GM19455 (cell line): ENCODE measurements around the gene GALNT2.

Source experiments
- ATAC-seq: cut with Tn5 transposase; IDR thresholded peaks from one replicate; pipeline ENCODE4 v1.9.1; 2021; ENCODE audit not compliant: unreplicated experiment

GALNT2 gene

GRCh38 chr1:230226007-230226800 is 159.2 kb downstream of the GALNT2 start:
- no peak for ATAC-seq

- ATAC-seq, result no peak
Measured at GRCh38 chr1:230226814-230227213, 159.8 kb downstream of the GALNT2 start.

- no peak for ATAC-seq
Measured at GRCh38 chr1:230228236-230228897, 161.3 kb downstream of the GALNT2 start.

- ATAC-seq, result no peak
Measured at GRCh38 chr1:230230273-230230672, 163.2 kb downstream of the GALNT2 start.

GRCh38 chr1:230230948-230231773 is 164.1 kb downstream of the GALNT2 start:
- ATAC-seq, result no peak

- no peak for ATAC-seq
Measured at GRCh38 chr1:230231774-230232145, 164.7 kb downstream of the GALNT2 start.

- ATAC-seq, result no peak
Measured at GRCh38 chr1:230232371-230232771, 165.3 kb downstream of the GALNT2 start.

GRCh38 chr1:230233786-230234185 is 166.7 kb downstream of the GALNT2 start:
- no peak for ATAC-seq

- ATAC-seq, result no peak
Measured at GRCh38 chr1:230235876-230236275, 168.8 kb downstream of the GALNT2 start.

- no peak for ATAC-seq
Measured at GRCh38 chr1:230236301-230237008, 169.4 kb downstream of the GALNT2 start.

- ATAC-seq, result no peak
Measured at GRCh38 chr1:230237009-230237370, 170.0 kb downstream of the GALNT2 start.

GRCh38 chr1:230237805-230238204 is 170.8 kb downstream of the GALNT2 start:
- no peak for ATAC-seq

GRCh38 chr1:230240446-230241086 is 173.5 kb downstream of the GALNT2 start:
- ATAC-seq, result no peak

- no peak for ATAC-seq
Measured at GRCh38 chr1:230242326-230242725, 175.3 kb downstream of the GALNT2 start.

- ATAC-seq, result no peak
Measured at GRCh38 chr1:230243146-230243545, 176.1 kb downstream of the GALNT2 start.

GRCh38 chr1:230243583-230244353 is 176.7 kb downstream of the GALNT2 start:
- no peak for ATAC-seq

- no peak for ATAC-seq
Measured at GRCh38 chr1:230246551-230246950, 179.5 kb downstream of the GALNT2 start.

GRCh38 chr1:230248016-230248888 is 181.2 kb downstream of the GALNT2 start:
- ATAC-seq, result no peak

GRCh38 chr1:230248889-230249270 is 181.8 kb downstream of the GALNT2 start:
- no peak for ATAC-seq
